IMR-90 (cell line): Measurements from ENCODE around the gene RASGRP1. TPM values are rescaled to one million over a fixed set of nuclear protein-coding genes. Genes with fewer than 3 reads are reported as not detected.

Experiments
- ATAC-seq: fragments of 200-7000 bp; cut with Tn5 transposase; 2 replicates; pipeline ENCODE4 v1.9.1; 2020; ENCODE audit warnings: low read depth, mild to moderate bottlenecking, moderate library complexity
- BruUV-seq: library from RNA; stranded (reverse); fragments of 400-500 nt; replicated peaks from 2 replicates; lab custom pipeline; 2021; lab: Mats Ljungman, UMichigan
- CTCF ChIA-PET: fragments of 300-600 bp; formaldehyde crosslinking; extraction: SDS; loops from one replicate; lab custom pipeline; 2021; ENCODE audit warnings: antibody characterized with exemption; lab: Yijun Ruan, JAX
- POLR2A ChIA-PET: fragments of 300-600 bp; sonication (Branson Sonifier 250); formaldehyde crosslinking; loops from one replicate; lab custom pipeline; 2022; ENCODE audit warnings: antibody characterized with exemption; ENCODE audit not compliant: unreplicated experiment; lab: Charles Lee
- DNase-seq: peaks from one replicate; pipeline ENCODE4 v3.0.0; 2013
- H2AFZ ChIP-seq: replicated peaks from 2 replicates; pipeline ENCODE3; 2013; ENCODE audit warnings: low read length, mild to moderate bottlenecking; ENCODE audit not compliant: poor library complexity
- H2AK5ac ChIP-seq: 2 replicates; pipeline ENCODE4 v1.6.1; 2013; ENCODE audit warnings: low read depth, low read length, inconsistent platforms
- H2AK9ac ChIP-seq: replicated peaks from 2 replicates; pipeline ENCODE3; 2013; ENCODE audit warnings: mild to moderate bottlenecking, low read depth, low read length, moderate library complexity; ENCODE audit not compliant: poor library complexity
- H2BK120ac ChIP-seq: 2 replicates; pipeline ENCODE4 v1.6.1; 2013; ENCODE audit warnings: low read depth, low read length, inconsistent platforms
- H2BK15ac ChIP-seq: 3 replicates; pipeline ENCODE4 v1.6.1; 2013; ENCODE audit warnings: low read depth, low read length, inconsistent platforms
- H2BK20ac ChIP-seq: 2 replicates; pipeline ENCODE4 v1.6.1; 2013; ENCODE audit warnings: low read depth, mild to moderate bottlenecking, inconsistent platforms, low read length, moderate library complexity
- H2BK5ac ChIP-seq: 2 replicates; pipeline ENCODE4 v1.6.1; 2013; ENCODE audit warnings: mild to moderate bottlenecking, low read depth, low read length, inconsistent platforms; ENCODE audit not compliant: poor library complexity, severe bottlenecking
- H3K14ac ChIP-seq: replicated peaks from 2 replicates; pipeline ENCODE4 v1.6.1; 2013; ENCODE audit warnings: low read depth, low read length, inconsistent platforms
- H3K18ac ChIP-seq: 2 replicates; pipeline ENCODE4 v1.6.1; 2013; ENCODE audit warnings: low read depth, low read length, control low read depth
- H3K23ac ChIP-seq: 2 replicates; pipeline ENCODE4 v1.6.1; 2013; ENCODE audit warnings: low read depth, low read length, inconsistent platforms
- H3K27ac ChIP-seq: 2 replicates; pipeline ENCODE4 v1.5.1; 2013; ENCODE audit warnings: mild to moderate bottlenecking, control low read depth, low read length; ENCODE audit not compliant: insufficient read depth
- H3K27me3 ChIP-seq: 2 replicates; pipeline ENCODE4 v1.6.1; 2013; ENCODE audit warnings: low read length; ENCODE audit not compliant: control insufficient read depth, insufficient read depth
- H3K36me3 ChIP-seq: 2 replicates; pipeline ENCODE4 v1.6.1; 2013; ENCODE audit warnings: low read length, mixed read lengths; ENCODE audit not compliant: control insufficient read depth, insufficient read depth
- H3K4ac ChIP-seq: 2 replicates; pipeline ENCODE4 v1.6.1; 2013; ENCODE audit warnings: low read depth, low read length, inconsistent platforms
- H3K4me1 ChIP-seq: 2 replicates; pipeline ENCODE4 v1.6.1; 2013; ENCODE audit warnings: low read length, mixed read lengths; ENCODE audit not compliant: control insufficient read depth, insufficient read depth
- H3K4me2 ChIP-seq: 2 replicates; pipeline ENCODE4 v1.6.1; 2013; ENCODE audit warnings: low read depth, mild to moderate bottlenecking, control low read depth, low read length, moderate library complexity
- H3K4me3 ChIP-seq: 2 replicates; pipeline ENCODE4 v1.5.1; 2013; ENCODE audit warnings: low read depth, mild to moderate bottlenecking, control low read depth, low read length, moderate library complexity; ENCODE audit not compliant: insufficient read depth
- H3K56ac ChIP-seq: 2 replicates; pipeline ENCODE4 v1.6.1; 2013; ENCODE audit warnings: low read length, inconsistent platforms; ENCODE audit not compliant: insufficient read depth; ENCODE audit errors: extremely low read depth
- H3K79me1 ChIP-seq, 2 experiments: 2 replicates each; pipeline ENCODE4 v1.6.1; 2013; ENCODE audit warnings: low read length in 2 of 2, inconsistent platforms in 1 of 2, low read depth in 1 of 2
- H3K9ac ChIP-seq: 2 replicates; pipeline ENCODE4 v1.6.1; 2013; ENCODE audit warnings: low read depth, low read length, control low read depth
- H3K9me1 ChIP-seq: 2 replicates; pipeline ENCODE4 v1.6.1; 2013; ENCODE audit warnings: low read length, inconsistent platforms; ENCODE audit not compliant: insufficient read depth
- H3K9me3 ChIP-seq: 2 replicates; pipeline ENCODE4 v1.6.1; 2013; ENCODE audit warnings: low read length; ENCODE audit not compliant: control insufficient read depth, insufficient read depth
- H4K20me1 ChIP-seq: 2 replicates; pipeline ENCODE4 v1.6.1; 2013; ENCODE audit warnings: low read length, inconsistent platforms; ENCODE audit not compliant: insufficient read depth
- H4K5ac ChIP-seq: 2 replicates; pipeline ENCODE4 v1.6.1; 2013; ENCODE audit warnings: mild to moderate bottlenecking, low read depth, low read length, control low read depth
- H4K8ac ChIP-seq, 2 experiments: 2 replicates each; pipeline ENCODE4 v1.6.1; 2013; ENCODE audit warnings: low read depth in 2 of 2, low read length in 2 of 2, control low read depth in 1 of 2, inconsistent platforms in 1 of 2
- H4K91ac ChIP-seq: 2 replicates; pipeline ENCODE4 v1.6.1; 2013; ENCODE audit warnings: low read depth, low read length, inconsistent platforms; ENCODE audit not compliant: insufficient read depth
- BHLHE40 ChIP-seq: fragments of 150-350 bp; IDR thresholded peaks from 2 replicates; pipeline ENCODE4 v1.6.1; 2016; ENCODE audit warnings: mild to moderate bottlenecking, low read depth, low read length
- CEBPB ChIP-seq: IDR thresholded peaks from 2 replicates; pipeline ENCODE4 v1.6.1; 2012; ENCODE audit warnings: low read depth, low read length, improper control_type of control experiment
- FOS ChIP-seq: fragments of 150-350 bp; IDR thresholded peaks from 2 replicates; pipeline ENCODE4 v1.6.1; 2016; ENCODE audit warnings: low read depth, low read length
- MAZ ChIP-seq: IDR thresholded peaks from 2 replicates; pipeline ENCODE4 v1.6.1; 2012; ENCODE audit warnings: low read depth, mild to moderate bottlenecking, low read length, improper control_type of control experiment, moderate library complexity, borderline replicate concordance
- MXI1 ChIP-seq: IDR thresholded peaks from 2 replicates; pipeline ENCODE4 v1.6.1; 2012; ENCODE audit warnings: low read depth, mild to moderate bottlenecking, low read length, moderate library complexity, borderline replicate concordance
- POLR2A ChIP-seq: IDR thresholded peaks from 2 replicates; pipeline ENCODE4 v1.6.1; 2012; ENCODE audit warnings: mild to moderate bottlenecking, low read depth, low read length
- RAD21 ChIP-seq: IDR thresholded peaks from 2 replicates; pipeline ENCODE4 v1.6.1; 2012; ENCODE audit warnings: low read length, improper control_type of control experiment
- RFX5 ChIP-seq: IDR thresholded peaks from 2 replicates; pipeline ENCODE4 v1.8.0; 2012; ENCODE audit warnings: low read depth, mild to moderate bottlenecking, low read length, moderate library complexity
- USF2 ChIP-seq: fragments of 150-350 bp; IDR thresholded peaks from 2 replicates; pipeline ENCODE4 v1.6.1; 2017; ENCODE audit warnings: mild to moderate bottlenecking, antibody characterized with exemption, low read length, low read depth
- WGBS, 2 experiments: methylation state at CpG; one replicate each; pipeline versions ENCODE4 v1.1.5 to v1.1.7; 2013; ENCODE audit warnings: missing lambda C conversion rate in 2 of 2; ENCODE audit not compliant: insufficient read length in 1 of 2; ENCODE audit errors: extremely low coverage in 2 of 2; 5-methylcytosine and 5-hydroxymethylcytosine counted together
- dilution Hi-C: fragments of 300-500 bp; cut with HindIII; formaldehyde crosslinking; loops from one replicate; pipeline ENCODE4 v1.14.3; 2018; ENCODE audit warnings: low sequenced_read_pairs; ENCODE audit not compliant: unreplicated experiment
- in situ Hi-C: fragments of 300-500 bp; cut with MboI; formaldehyde crosslinking; loops from 3 replicates; pipeline ENCODE4 v1.14.3; 2019; ENCODE audit warnings: low sequenced_read_pairs, inconsistent platforms, mixed read lengths
- intact Hi-C: fragments of 100-400 bp; cut with micrococcal nuclease; formaldehyde crosslinking; loops from 2 replicates; pipeline ENCODE4 v1.10.0; 2022
- polyA plus RNA-seq, 3 experiments: library from polyadenylated mRNA; depleted of rRNA; stranded (reverse); fragments of >200 nt; gene quantifications; 2 replicates each; pipeline ENCODE4 v1.2.3, GENCODE V29; 2012; ENCODE audit warnings: low replicate concordance in 1 of 3
- total RNA-seq: library from RNA; depleted of rRNA; stranded (reverse); fragments of >200 nt; gene quantifications from 2 replicates; pipeline ENCODE4 v1.2.3, GENCODE V29; 2012
- TF ChIP-seq, protein P1 (sequence below): fragments of 150-350 bp; IDR thresholded peaks from 2 replicates; pipeline ENCODE4 v1.6.1; 2016; ENCODE audit warnings: low read depth, mild to moderate bottlenecking, low read length, moderate library complexity, borderline replicate concordance

The RASGRP1 gene
- total and polyA plus RNA-seq, 2 of the 4 experiments (the other 2 are of a cell fraction) = 1.4 to 3.2 TPM

- no TSS peak for BruUV-seq
- H3K23ac ChIP-seq = no peak overlapping the region
- no peak overlapping the region for H3K4ac ChIP-seq
- H3K9ac ChIP-seq = no peak overlapping the region
- H3K4me2 ChIP-seq = no peak overlapping the region
- no peak overlapping the region for H4K5ac ChIP-seq
- in situ Hi-C loops = no loop called here
- ATAC-seq (no peak), DNase-seq (no peak)
- H3K79me1 ChIP-seq = no peaks in the 10 kb centered on the region
- H3K56ac ChIP-seq = no peak overlapping the region
- no peak overlapping the region for H2BK15ac ChIP-seq
- no peak overlapping the region for H4K8ac ChIP-seq
- H3K4me1 ChIP-seq = peaks cover 22% of the 10 kb centered on the region
- dilution Hi-C loops = no loop called here
- H2AK9ac ChIP-seq = no peak overlapping the region
- ChIA-PET CTCF (interaction anchor here (0.9 kb wide), 1 partner anchor 120 kb away, joined by 3 read pairs; no protein-coding TSS in a partner anchor), POLR2A (no interaction called here)
- no peak overlapping the region for H2BK5ac ChIP-seq
- no peaks in the 10 kb centered on the region for H3K36me3 ChIP-seq
- H2BK120ac ChIP-seq = no peak overlapping the region
- no peaks in the 10 kb centered on the region for H3K9me3 ChIP-seq
- peaks cover 8% of the 10 kb centered on the region for H3K27me3 ChIP-seq
- H3K9me1 ChIP-seq = peaks cover 10% of the 10 kb centered on the region
- no peak overlapping the region for H3K27ac ChIP-seq
- H4K20me1 ChIP-seq = no peaks in the 10 kb centered on the region
- H3K18ac ChIP-seq = no peak overlapping the region
- 100% methylated on average over 3 of the region's 7 CpGs; no CpG with 5 or more reads in 1 of the 2 experiments for WGBS, 2 experiments
- H2BK20ac ChIP-seq = no peak overlapping the region
- H2AFZ ChIP-seq = no peak overlapping the region
- H3K4me3 ChIP-seq = no peak overlapping the region
- H2AK5ac ChIP-seq = peak overlapping the region; percentile 7; the same call in 1 of the 2 replicates
- H3K14ac ChIP-seq = no peak overlapping the region
- intact Hi-C loops = no loop called here
- TF ChIP-seq, protein P1, sequence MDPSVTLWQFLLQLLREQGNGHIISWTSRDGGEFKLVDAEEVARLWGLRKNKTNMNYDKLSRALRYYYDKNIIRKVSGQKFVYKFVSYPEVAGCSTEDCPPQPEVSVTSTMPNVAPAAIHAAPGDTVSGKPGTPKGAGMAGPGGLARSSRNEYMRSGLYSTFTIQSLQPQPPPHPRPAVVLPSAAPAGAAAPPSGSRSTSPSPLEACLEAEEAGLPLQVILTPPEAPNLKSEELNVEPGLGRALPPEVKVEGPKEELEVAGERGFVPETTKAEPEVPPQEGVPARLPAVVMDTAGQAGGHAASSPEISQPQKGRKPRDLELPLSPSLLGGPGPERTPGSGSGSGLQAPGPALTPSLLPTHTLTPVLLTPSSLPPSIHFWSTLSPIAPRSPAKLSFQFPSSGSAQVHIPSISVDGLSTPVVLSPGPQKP = no peak
- no peak for TF ChIP-seq USF2
- no peak for TF ChIP-seq RFX5
- TF ChIP-seq FOS = no peak
- TF ChIP-seq BHLHE40 = no peak
- no peak for TF ChIP-seq RAD21
- no peak for TF ChIP-seq CEBPB
- TF ChIP-seq MAZ = no peak
- TF ChIP-seq MXI1 = no peak
- no peak for TF ChIP-seq POLR2A
- no peak overlapping the region for H4K91ac ChIP-seq
Measured at GRCh38 chr15:38560456-38560926, 4.1 kb downstream of the RASGRP1 start.
